Sigmoid colon (tissue), 7 donors: ENCODE data around the gene SLC22A1. TPM values are rescaled to one million over a fixed set of nuclear protein-coding genes. Genes with fewer than 3 reads are reported as not detected.
"Not testable (repeated sequence)": the region's sequence is repeated elsewhere in the genome, so short reads cannot be mapped to it uniquely, and the experiment has no call there.

Experiments
- DNase-seq: peaks from one replicate; pipeline ENCODE4 v3.0.0-alpha.2; 2019
- H3K27ac ChIP-seq, 4 donors: fragments of 200-600 bp; sonication (generic); one replicate each; pipeline ENCODE4 v1.5.1; 2016 to 2019; ENCODE audit warnings: mild to moderate bottlenecking in 1 of 4
- H3K27me3 ChIP-seq, 3 donors: fragments of 200-600 bp; sonication (generic); one replicate each; pipeline ENCODE4 v1.5.1; 2019; ENCODE audit warnings: mild to moderate bottlenecking in 1 of 3
- H3K36me3 ChIP-seq, 4 donors: fragments of 200-600 bp; sonication (generic); one replicate each; pipeline ENCODE4 v1.5.1; 2016 to 2019
- H3K4me1 ChIP-seq, 4 donors: fragments of 200-600 bp; sonication (generic); one replicate each; pipeline ENCODE4 v1.5.1; 2017 to 2019
- H3K4me3 ChIP-seq, 4 donors: fragments of 200-600 bp; sonication (generic); one replicate each; pipeline ENCODE4 v1.5.1; 2017 to 2019; ENCODE audit warnings: mild to moderate bottlenecking in 2 of 4, moderate library complexity in 1 of 4
- H3K9me3 ChIP-seq, 4 donors: fragments of 200-600 bp in 3 of 4; sonication (generic) in 3 of 4; one replicate each; pipeline versions ENCODE4 v1.5.1 to v1.6.1; 2013 to 2019
- CTCF ChIP-seq, 4 experiments: fragments of 450-650 bp in 3 of 4; fragments of 200-600 bp in 1 of 4; IDR thresholded peaks; one replicate each; pipeline ENCODE4 v1.5.1; 2016 to 2019; ENCODE audit warnings: antibody characterized with exemption in 4 of 4, mild to moderate bottlenecking in 3 of 4, moderate library complexity in 2 of 4
- EP300 ChIP-seq, 4 donors: sonication (generic); formaldehyde crosslinking; IDR thresholded peaks; one replicate each; pipeline ENCODE4 v1.6.1; 2017; ENCODE audit warnings: antibody characterized with exemption in 4 of 4
- POLR2A ChIP-seq, 2 donors: fragments of 450-650 bp; IDR thresholded peaks; one replicate each; pipeline ENCODE4 v1.6.1; 2016; ENCODE audit warnings: antibody characterized with exemption in 2 of 2, mild to moderate bottlenecking in 2 of 2, moderate library complexity in 2 of 2
- POLR2AphosphoS5 ChIP-seq, 4 donors: sonication (generic); formaldehyde crosslinking; IDR thresholded peaks; one replicate each; pipeline ENCODE4 v1.6.1; 2017; ENCODE audit warnings: antibody characterized with exemption in 4 of 4
- WGBS, 2 donors: extraction: QIAGEN DNeasy Blood & Tissue Kit; methylation state at CpG; one replicate each; pipeline ENCODE4 v1.1.7; 2013; 5-methylcytosine and 5-hydroxymethylcytosine counted together
- intact Hi-C: fragments of 100-400 bp; cut with DNase I; formaldehyde crosslinking; loops from one replicate; pipeline ENCODE4 v1.15.1; 2023
- polyA plus RNA-seq, 3 donors: library from polyadenylated mRNA; stranded (reverse); fragments of 200-250 nt; gene quantifications; one replicate each; pipeline ENCODE4 v1.2.3, GENCODE V29; 2013
- total RNA-seq, 4 donors: library from RNA; depleted of rRNA; stranded (reverse); fragments of >200 nt; gene quantifications; one replicate each; pipeline ENCODE4 v1.1.0, GENCODE V29; 2016
- donor health status: healthy with polysubstance abuse.
- donor health status: Bipolar disorder and iron deficiency.
- donor health status: healthy.

Gene SLC22A1
- total and polyA plus RNA-seq, 7 donors = 0.58 to 1.9 (median 1.0) TPM; not detected in 3

- Histone ChIP-seq H3K4me1 (peaks cover 0 to 10% (median 6%) of the 10 kb centered on the region in 4 donors), H3K4me3 (no peak overlapping the region), H3K36me3 (no peaks in the 10 kb centered on the region), H3K27me3 (no peaks in the 10 kb centered on the region), H3K9me3 (no peaks in the 10 kb centered on the region), H3K27ac (no peak overlapping the region)
- intact Hi-C loops = no loop called here
- no peak for DNase-seq
- TF ChIP-seq POLR2AphosphoS5 (IDR thresholded peaks at IDR 0.05) (no peak), POLR2A (IDR thresholded peaks at IDR 0.05) (no peak), EP300 (IDR thresholded peaks at IDR 0.05) (no peak), CTCF (IDR thresholded peaks at IDR 0.05) (no peak)
- 87 to 88% methylated on average over 8 of the region's 8 CpGs for WGBS, 2 donors
Measured at GRCh38 chr6:160163425-160163824, 41.8 kb downstream of the SLC22A1 start.

GRCh38 chr6:160163912-160164311 is 42.3 kb downstream of the SLC22A1 start:
- no peaks in the 10 kb centered on the region for H3K36me3 ChIP-seq
- 77 to 79% methylated on average over 7 of the region's 7 CpGs for WGBS, 2 donors
- DNase-seq = no peak
- H3K9me3 ChIP-seq = no peaks in the 10 kb centered on the region
- no peak overlapping the region for H3K4me3 ChIP-seq
- H3K27me3 ChIP-seq = no peaks in the 10 kb centered on the region
- no peak overlapping the region for H3K27ac ChIP-seq
- TF ChIP-seq CTCF (IDR thresholded peaks at IDR 0.05) (no peak), EP300 (IDR thresholded peaks at IDR 0.05) (no peak)
- intact Hi-C loops = no loop called here
- peaks cover 0 to 10% (median 7%) of the 10 kb centered on the region in 4 donors for H3K4me1 ChIP-seq

DNA sequence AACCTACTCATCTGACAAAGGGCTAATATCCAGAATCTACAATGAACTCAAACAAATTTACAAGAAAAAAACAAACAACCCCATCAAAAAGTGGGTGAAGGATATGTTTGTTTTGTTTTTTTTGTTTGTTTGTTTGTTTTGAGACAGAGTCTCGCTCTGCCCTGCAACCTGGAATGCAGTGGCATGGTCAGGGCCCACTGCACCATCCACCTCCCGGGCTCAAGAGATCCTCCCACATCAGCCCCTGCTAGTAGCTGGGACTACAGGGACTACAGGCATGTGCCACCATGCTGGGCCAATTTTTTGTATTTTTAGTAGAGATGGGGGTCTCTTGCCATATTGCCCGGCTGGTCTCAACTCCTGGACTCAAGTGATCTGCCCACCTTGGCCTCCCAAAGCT is 44.3 kb downstream of the SLC22A1 start:
- not testable (repeated sequence) for DNase-seq

DNA sequence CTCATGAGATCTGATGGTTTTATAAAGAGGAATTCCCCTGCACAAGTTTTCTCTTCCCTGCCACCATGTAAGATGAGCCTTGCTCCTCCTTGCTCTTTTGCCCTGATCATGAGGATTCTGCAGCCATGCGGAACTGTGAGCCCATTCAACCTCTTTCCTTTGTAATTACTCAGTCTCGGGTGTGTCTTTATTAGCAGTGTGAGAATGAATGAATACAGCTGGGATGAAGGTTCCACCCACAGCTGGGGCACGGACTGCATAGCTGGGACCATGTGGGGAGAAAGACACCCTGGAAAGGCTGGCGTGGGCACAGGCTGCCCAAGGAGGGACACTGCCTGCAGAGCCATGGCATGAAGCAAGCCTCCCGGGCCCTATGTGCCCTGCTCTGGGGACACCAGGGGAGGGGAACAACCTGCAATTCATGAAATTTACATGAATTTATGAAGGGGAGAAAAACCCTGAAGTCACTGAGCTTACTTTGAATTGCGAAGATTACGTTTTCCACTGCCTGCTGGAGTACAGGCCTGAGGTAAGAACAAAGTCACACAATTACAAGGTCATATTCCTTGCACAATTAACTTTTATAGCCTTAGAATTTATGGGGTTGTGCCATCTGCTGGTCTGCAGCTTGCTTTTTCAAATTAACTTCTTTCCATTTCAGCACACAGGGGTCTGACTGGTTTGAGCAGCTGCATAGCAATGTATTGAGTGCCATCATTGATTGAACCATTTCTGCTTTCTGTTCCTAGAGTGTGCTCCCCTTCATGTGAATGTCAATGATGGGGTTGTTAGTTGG is 46.2 kb downstream of the SLC22A1 start:
- 15 to 62% methylated on average over 7 of the region's 7 CpGs for WGBS, 2 donors
- intact Hi-C loops = no loop called here
- peaks cover 0 to 22% (median 15%) of the 10 kb centered on the region in 4 donors for H3K4me1 ChIP-seq
- H3K9me3 ChIP-seq = no peaks in the 10 kb centered on the region
- H3K27me3 ChIP-seq = no peaks in the 10 kb centered on the region
- H3K36me3 ChIP-seq = no peaks in the 10 kb centered on the region
- DNase-seq = no peak
- no peak for TF ChIP-seq EP300 (IDR thresholded peaks at IDR 0.05)
- no peak for TF ChIP-seq CTCF (IDR thresholded peaks at IDR 0.05)
- H3K27ac ChIP-seq = no peak overlapping the region
- H3K4me3 ChIP-seq = no peak overlapping the region

More for the DNA sequence above, 44.3 kb downstream of the SLC22A1 start:
- H3K9me3 ChIP-seq, intact Hi-C loops, H3K36me3 ChIP-seq, H3K27me3 ChIP-seq, H3K27ac ChIP-seq, H3K4me3 ChIP-seq: not testable (repeated sequence)
- H3K4me1 ChIP-seq = peaks cover 0 to 22% (median 20%) of the 10 kb centered on the region in 4 donors
- WGBS, 2 donors = 82 to 88% methylated on average over 3 of the region's 3 CpGs

- Histone ChIP-seq H3K4me3 (no peak overlapping the region), H3K27ac (peak overlapping the region in 3 of 4 donors; percentile 63 to 68 (median 64)), H3K27me3 (no peaks in the 10 kb centered on the region), H3K9me3 (no peaks in the 10 kb centered on the region), H3K36me3 (no peaks in the 10 kb centered on the region), H3K4me1 (peaks cover 0 to 22% (median 15%) of the 10 kb centered on the region in 4 donors)
- 71 to 79% methylated on average over 6 of the region's 6 CpGs for WGBS, 2 donors
- no peak for DNase-seq
- TF ChIP-seq POLR2AphosphoS5 (IDR thresholded peaks at IDR 0.05) = peak in 3 of 4 donors; percentile 23 to 44 (median 23)
- no peak for TF ChIP-seq CTCF (IDR thresholded peaks at IDR 0.05)
- TF ChIP-seq EP300 (IDR thresholded peaks at IDR 0.05) = no peak
- TF ChIP-seq POLR2A (IDR thresholded peaks at IDR 0.05) = no peak
- intact Hi-C loops = loop anchor here (2.0 kb wide), 1 partner anchor 29 kb away; no protein-coding TSS in a partner anchor
Measured at GRCh38 chr6:160170018-160170680, 48.5 kb downstream of the SLC22A1 start.
